Measurements from ENCODE around the gene SASH1.

SASH1 gene

GRCh38 chr6:148491638-148492251 lies 149.1 kb downstream of the SASH1 start:
- H3K4me3 ChIP-seq (ENCODE audit: low read length), result no peak overlapping the region
- no peak for DNase-seq (ENCODE audit: low read depth)
- no peak for TF ChIP-seq CTCF (conservative IDR thresholded peaks at IDR 0.05; ENCODE audit: low read depth, low read length)

GRCh38 chr6:148492654-148493290 lies 150.1 kb downstream of the SASH1 start:
- H3K4me3 ChIP-seq (ENCODE audit: low read length), result no peak overlapping the region
- no peak for TF ChIP-seq CTCF (conservative IDR thresholded peaks at IDR 0.05; ENCODE audit: low read depth, low read length)
- DNase-seq (ENCODE audit: low read depth), result no peak

- TF ChIP-seq CTCF (conservative IDR thresholded peaks at IDR 0.05; ENCODE audit: low read depth, low read length), result no peak
- no peak for DNase-seq (ENCODE audit: low read depth)
Measured at GRCh38 chr6:148493424-148493823, 150.8 kb downstream of the SASH1 start.

GRCh38 chr6:148494226-148494625 lies 151.6 kb downstream of the SASH1 start:
- no peak for DNase-seq (ENCODE audit: low read depth)
- no peak overlapping the region for H3K4me3 ChIP-seq (ENCODE audit: low read length)
- TF ChIP-seq CTCF (conservative IDR thresholded peaks at IDR 0.05; ENCODE audit: low read depth, low read length), result no peak

More at GRCh38 chr6:148493424-148493823, 150.8 kb downstream of the SASH1 start:
- no peak overlapping the region for H3K4me3 ChIP-seq (ENCODE audit: low read length)

- no peak for TF ChIP-seq CTCF (conservative IDR thresholded peaks at IDR 0.05; ENCODE audit: low read depth, low read length)
- DNase-seq (ENCODE audit: low read depth), result no peak
- no peak overlapping the region for H3K4me3 ChIP-seq (ENCODE audit: low read length)
Measured at GRCh38 chr6:148495029-148495428, 152.4 kb downstream of the SASH1 start.

GRCh38 chr6:148497257-148497656 lies 154.6 kb downstream of the SASH1 start:
- no peak overlapping the region for H3K4me3 ChIP-seq (ENCODE audit: low read length)
- no peak for DNase-seq (ENCODE audit: low read depth)
- TF ChIP-seq CTCF (conservative IDR thresholded peaks at IDR 0.05; ENCODE audit: low read depth, low read length), result no peak

GRCh38 chr6:148497717-148498116 lies 155.1 kb downstream of the SASH1 start:
- TF ChIP-seq CTCF (conservative IDR thresholded peaks at IDR 0.05; ENCODE audit: low read depth, low read length), result no peak

More at GRCh38 chr6:148497717-148498116, 155.1 kb downstream of the SASH1 start:
- no peak for DNase-seq (ENCODE audit: low read depth)
- no peak overlapping the region for H3K4me3 ChIP-seq (ENCODE audit: low read length)
